Activated CD4-positive, alpha-beta T cell treated with anti-CD3 and anti-CD28 coated beads, Interleukin-2, amount 50 U/mL, for 4 hours (primary cell): ENCODE results near the gene GRID2.
"Not testable (repeated sequence)": the region's sequence is repeated elsewhere in the genome, so short reads cannot be mapped to it uniquely, and the experiment has no call there.

ENCODE experiments used
- DNase-seq, 2 experiments: peaks; one replicate each; pipeline ENCODE4 v3.0.0-alpha.2; 2020

GRID2 gene

DNA sequence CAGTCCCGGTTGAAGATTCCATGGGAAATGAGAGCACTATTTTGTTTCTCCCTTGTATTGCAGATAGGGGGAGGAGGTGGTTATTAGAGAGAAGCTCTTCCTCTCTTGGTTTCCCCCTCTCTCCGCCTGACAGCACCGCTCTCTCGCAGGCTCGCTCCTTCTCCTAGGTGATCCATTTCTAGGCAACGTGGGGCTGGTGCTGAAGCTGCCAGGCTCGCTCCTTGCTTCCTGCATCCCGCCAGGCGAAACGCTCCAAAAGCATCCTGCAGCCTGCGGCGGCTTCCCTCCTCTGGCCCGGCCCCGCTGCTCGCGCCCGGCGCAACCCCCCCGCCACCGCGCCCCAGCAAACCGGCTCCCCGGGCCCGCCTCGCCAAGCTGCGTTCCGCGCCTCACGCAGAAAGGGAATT, at the start of gene GRID2:
GRID2 (plus strand) TSS at position 346 of the 407 bp plus-strand sequence.
- DNase-seq, result no peak

DNA sequence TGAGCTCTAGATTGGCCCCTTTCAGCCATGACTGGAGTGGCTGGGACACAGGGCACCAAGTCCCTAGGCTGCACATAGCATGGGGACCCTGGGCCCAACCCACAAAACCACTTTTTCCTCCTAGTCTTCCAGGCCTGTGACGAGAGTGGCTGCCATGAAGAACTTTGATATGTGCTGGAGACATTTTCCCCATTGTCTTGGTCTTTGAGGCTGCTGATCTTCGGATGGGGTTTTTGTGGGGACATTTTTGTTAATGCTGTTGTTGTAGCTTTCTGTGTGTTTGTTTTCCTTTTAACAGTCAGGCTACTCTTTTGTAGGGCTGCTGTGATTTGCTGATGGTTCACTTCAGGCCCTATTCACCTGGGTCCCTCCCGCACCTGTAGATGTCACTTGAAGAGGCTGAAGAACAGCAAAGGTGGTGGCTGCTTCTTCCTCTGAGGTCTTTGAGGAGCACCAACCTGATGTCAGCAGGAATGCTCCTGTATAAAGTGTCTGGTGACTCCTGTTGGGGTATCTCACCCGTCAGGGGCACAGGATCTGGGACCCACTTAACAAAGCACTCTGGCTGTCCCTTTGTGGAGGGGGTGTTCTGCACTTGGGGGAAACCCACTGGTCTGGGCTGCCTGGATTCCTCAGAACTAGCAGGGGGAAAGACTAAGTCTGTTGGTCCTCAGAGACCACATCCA, 49.6 kb upstream of the GRID2 start:
- DNase-seq, result no peak

DNA sequence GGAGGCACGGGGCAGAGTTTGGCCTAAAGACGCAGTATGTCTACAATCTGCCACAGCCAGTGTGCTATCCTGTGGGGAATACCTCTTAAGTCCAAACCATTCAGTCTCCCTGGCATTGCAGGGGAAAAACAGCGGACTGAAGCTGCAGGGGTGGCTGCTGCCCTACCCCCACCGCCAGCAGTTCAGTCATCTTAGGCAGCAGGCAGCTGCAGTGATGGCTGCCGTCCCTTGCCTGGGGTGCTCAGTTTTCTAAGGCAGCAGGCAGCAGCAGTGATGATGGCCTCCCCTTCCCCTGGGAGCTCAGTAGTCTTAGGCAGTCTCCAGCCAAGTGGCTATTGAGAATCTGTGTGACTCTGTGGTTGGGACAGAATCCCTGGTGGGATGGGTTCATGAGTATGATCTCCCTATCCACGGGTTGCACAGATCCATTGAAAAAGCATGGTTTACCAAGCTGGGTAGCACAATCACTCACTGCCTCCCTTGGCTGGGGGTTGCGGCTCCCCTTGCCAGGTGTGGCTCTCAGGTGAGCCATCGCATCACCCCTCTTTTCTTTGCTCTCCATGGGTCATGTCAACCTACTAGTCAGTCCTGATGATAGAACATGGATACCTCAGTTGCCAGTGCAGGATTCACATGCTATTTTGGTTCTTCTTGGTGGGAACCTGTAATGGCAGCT, 48.9 kb upstream of the GRID2 start:
- DNase-seq, result no peak

DNA sequence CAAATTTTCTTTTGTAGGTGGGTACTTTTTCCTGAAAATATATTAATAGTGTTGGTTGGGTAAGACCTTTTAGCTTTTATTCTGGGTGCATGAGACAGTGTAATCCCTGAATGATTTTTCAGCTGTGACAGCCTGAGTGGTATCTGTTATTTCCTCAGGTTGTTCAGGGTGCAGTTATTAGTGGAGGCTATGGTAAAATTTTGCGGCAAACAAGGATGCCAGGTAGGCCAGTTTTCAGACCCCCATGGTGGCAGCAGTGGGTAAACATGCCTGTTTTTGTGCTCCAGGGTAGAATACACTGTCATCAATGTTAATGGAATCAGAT, 47.9 kb upstream of the GRID2 start:
- no peak for DNase-seq

DNA sequence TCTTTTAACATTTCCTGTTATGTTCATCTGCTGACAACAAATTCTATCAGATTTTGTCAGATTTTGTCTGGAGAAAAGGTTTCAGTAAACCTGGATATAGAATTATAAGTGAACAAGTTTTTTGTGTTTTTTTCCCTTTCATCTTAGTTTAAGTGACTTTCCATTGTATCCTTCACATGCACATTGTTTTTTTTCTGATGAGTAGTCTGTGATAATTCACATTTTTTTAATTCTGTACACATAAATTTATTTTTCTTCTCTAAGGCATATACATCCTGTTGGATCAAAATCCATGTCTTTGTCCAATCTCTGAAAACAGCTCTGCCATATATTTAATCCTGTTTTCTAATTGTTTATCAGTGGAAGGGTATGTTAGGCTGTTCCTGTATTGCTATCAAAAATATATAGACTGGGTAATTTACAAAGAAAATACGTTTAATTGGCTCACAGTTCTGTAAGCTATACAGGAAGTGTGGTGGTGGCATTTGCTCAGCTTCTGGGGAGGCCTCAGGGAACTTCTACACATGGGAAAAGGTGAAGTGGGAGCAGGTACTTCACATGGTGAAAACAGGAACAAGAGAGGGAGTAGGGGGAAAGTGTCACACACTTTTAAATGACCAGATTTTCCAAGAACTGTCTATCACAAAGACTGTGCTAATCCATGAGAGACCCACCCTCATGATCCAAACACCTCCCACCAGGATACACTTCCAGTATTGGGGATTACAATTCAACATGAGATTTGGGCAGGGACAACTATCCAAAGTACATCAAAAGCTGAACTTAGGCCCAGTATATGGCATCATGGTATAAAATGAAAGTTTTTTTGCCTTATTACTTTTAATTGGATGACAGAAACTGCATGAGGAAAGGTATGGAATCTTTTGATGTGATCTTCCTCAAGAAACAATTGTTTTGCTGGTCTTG, 45.6 kb upstream of the GRID2 start:
- DNase-seq, result no peak

DNA sequence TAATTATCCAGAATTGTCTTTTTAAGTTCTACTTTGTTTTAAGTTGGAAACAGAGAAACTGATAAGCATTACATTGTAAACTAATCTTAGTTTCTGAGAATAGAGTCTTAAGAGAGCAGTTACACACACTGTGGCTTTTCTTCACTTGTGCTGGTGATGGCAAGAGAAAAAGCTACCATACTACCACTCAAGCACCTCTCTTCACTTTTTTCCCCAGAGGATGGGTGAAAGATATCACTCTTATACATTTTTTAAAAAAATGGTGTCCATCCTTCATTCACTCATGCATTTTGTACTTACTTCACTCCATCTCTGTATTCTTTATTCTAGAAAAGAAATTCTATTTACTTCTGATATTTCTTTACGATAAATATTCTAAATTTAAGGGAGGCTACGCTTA, 42.5 kb upstream of the GRID2 start:
- DNase-seq, result no peak

DNA sequence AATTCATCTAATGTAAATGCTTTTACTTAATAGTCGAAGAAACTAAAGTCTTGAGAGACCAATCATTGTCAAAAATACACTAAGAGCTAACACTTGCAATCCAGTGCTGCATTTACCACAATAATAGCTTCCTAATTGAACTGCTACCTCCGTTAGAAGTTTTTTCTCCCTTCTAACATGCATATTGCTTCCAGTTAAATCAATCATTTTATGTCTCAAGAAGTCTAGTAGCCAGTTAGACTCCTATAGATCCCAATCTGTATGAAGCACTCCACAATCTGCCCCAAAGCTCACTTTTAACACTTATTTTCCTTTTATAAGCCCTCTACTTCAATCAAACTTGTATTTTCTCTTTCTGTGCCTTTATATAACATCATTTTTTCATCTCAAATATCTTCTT, 41.4 kb upstream of the GRID2 start:
- no peak for DNase-seq

DNA sequence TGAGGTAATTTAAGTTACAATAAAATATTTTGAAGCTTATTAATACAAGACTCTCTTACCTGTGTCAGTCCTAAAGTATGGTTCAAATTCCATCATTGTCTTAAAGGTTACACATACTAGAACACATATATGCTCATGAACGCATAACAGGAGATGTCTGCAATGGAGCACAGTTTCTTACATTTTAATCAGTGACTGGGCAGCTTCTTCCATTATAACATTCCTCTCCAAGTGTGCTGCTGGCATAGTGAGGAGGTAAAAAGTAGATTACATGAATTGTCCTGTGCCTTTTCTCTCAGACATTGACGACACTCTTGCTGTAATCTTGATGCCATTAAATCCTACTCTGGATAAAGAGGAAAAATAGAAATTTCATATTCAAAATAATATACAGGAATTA, 40.8 kb upstream of the GRID2 start:
- no peak for DNase-seq

DNA sequence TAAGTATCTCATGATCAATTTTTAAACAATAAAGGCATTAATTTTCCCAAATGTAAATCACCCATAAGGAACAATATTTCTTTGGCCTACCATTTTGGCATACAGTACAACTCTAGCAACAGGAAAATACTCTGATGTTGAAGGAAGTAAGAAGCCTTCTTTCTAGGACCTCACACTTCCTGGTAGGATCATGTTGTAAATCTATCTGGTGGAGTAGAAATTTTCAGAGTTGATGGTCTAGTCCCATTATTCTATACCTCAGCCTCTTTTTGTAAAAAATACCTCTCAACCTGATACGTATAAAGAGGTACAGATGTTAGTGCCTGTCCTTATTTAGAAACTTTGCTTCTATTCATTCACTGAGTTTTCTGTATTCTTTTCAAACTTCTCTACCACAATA, 40.2 kb upstream of the GRID2 start:
- no peak for DNase-seq

DNA sequence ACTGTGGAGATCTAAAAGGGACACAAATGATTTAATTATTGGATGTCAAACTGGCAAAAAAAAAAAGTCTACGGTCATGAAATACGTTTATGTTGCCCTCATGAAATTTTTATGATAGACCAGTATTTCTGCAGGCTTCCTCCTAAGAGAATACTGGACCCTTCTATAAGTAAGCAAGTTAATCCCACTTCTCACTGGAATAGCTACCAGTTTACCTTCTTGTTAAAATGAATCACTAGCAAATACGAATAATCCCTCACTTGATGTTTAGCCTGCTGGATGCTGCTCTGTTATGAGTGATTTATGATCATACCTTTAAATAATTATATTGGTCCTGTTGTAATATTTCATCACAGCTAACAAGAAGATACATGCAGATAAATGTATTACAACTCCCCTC, 39.6 kb upstream of the GRID2 start:
- DNase-seq, result no peak

DNA sequence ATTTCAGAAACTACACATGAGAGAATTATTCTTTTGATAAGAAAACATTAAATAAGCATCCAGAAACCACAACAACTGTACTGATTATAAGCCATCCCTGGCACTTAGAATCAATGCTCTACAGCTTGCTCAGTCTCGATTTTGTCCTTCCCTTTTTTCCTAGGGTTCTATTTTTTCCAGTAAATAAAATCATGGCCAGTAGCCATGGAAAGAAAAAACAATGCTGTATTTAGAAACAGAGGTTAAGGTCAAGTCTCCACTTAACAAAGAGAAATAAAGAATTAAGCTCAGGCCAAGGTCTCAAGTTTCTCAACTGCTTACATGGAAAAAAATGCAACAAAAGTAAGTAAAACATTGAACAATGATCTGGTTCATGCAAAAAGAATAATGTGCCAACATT, 38.7 kb upstream of the GRID2 start:
- DNase-seq, result no peak

DNA sequence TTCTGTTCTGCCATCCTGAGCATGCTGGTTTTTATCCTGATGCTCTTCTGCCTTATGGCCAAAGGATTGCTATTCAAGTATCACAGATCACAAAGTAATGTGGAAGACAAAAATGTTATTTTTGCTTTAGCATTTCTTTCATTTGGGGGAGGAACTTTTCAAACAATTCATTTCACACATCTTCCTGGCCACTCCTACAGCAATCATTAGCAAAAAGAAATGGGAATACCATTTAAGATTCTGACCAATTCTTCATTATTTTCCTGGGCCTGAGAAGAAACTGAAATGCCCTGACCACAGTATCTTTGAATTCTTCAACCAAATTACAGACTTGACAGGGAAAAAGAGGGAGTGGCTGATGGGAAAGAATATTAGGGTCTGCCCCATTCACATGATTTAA, 38.0 kb upstream of the GRID2 start:
- DNase-seq, result no peak

DNA sequence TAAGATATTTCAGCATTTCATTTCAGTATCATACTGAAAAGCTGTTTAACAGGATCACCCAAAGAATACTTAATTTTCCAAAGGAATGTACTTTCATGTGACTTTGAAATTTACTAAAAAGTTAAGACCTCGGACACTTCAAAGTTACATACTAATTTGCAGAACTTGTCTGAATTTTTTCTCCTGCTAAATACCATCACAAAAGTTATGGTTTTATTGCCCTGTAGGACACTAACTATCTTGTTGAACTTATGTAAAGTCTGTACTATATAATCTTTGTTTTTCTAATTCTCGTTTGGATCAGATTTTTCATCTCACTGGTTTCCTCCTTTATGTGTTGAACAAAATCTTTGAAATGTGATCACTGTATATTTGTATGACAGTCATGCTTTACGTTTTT, 37.2 kb upstream of the GRID2 start:
- no peak for DNase-seq

DNA sequence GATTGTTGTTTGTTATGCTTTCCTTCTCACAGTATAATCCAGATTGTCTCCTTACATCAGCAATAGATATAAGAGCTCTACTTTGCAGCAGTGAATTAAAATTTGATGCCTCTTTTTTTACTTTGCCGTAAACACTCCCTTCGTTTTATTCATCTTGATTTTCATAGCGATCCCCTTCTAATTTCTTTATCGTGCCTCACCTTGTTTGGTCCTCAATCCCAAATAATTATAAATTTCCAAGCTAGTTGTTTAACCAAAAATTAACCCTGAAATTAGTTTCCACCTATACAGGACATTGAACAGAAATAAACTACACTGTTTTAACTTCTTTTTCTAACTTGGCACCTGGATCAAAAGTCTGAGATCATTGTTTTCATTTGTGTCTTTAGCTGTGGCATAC, 35.1 kb upstream of the GRID2 start:
- no peak for DNase-seq

DNA sequence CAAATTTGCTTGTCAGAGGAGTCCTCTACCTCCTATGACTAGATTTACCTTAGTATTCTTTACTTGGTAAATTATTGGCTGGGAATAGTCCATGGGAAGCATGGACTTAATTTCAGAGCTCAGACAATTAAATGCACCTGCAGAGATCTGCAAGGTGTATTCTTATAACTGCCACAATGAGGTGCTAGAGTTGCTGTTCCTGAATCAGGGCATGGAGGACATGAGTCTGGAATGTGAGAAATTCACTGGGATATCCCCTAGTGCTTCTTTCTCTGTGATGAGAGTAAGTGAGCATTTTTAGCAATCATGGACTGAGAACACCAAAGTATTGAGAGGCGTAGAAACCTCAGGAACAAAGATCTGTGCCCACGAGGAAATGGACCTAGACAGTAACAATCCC, 32.9 kb upstream of the GRID2 start:
- no peak for DNase-seq

DNA sequence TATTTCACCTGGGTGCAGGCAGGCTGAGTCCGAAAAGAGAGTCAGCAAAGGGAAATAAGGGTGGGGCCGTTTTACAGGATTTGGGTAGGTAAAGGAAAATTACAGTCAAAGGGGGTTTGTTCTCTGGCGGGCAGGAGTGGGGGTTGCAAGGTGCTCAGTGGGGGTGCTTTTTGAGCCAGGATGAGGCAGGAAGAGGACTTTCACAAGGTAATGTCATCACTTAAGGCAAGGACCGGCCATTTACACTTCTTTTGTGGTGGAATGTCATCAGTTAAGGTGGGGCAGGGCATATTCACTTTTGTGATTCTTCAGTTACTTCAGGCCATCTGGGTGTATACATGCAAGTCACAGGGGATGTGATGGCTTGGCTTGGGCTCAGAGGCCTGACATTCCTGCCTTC, 32.2 kb upstream of the GRID2 start:
- not testable (repeated sequence) for DNase-seq

DNA sequence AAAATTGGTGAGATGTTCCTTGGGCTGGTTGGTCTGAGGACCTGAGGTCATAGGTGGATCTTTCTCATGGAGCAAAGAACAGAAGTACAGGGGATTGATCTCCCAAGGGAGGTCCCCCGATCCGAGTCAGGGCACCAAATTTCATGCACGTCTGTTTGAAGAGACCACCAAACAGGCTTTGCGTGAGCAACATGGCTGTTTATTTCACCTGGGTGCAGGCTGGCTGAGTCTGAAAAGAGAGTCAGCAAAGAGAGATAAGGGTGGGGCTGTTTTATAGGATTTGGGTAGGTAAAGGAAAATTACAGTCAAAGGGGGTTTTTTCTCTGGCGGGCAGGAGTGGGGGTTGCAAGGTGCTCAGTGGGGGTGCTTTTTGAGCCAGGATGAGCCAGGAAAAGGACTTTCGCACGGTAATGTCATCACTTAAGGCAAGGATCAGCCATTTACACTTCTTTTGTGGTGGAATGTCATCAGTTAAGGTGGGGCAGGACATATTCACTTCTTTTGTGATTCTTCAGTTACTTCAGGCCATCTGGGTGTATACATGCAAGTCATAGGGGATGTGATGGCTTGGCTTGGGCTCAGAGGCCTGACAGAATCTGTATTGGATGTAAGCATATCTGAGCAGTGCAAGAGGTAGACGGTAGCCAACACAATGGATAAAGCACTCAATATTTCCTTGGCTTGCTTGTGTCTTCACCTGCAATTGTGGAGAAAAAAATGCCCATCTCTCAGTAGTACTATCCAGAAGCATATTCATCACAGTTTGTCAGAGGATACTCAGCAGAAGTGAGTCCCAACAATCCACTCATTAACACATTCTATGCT, 26.5 kb upstream of the GRID2 start:
- not testable (repeated sequence) for DNase-seq

DNA sequence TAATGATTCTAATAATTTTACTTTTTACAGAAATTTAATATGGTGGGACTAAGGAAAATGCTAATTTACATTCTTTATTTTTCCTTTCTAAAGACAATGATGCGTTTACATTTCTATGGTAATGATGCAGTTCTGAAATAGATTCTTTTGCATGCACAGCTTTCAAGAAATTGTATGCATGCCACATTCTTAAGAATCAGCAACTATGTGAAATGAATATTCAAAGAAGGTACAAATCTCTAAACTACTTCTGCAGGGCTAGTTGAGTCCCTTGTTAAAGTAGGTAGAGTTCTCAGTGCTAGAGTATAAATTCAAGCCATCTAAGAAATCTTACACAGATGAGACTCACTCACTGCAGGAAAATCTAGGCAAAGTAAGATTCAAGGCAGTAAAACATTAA, 24.5 kb upstream of the GRID2 start:
- no peak for DNase-seq

DNA sequence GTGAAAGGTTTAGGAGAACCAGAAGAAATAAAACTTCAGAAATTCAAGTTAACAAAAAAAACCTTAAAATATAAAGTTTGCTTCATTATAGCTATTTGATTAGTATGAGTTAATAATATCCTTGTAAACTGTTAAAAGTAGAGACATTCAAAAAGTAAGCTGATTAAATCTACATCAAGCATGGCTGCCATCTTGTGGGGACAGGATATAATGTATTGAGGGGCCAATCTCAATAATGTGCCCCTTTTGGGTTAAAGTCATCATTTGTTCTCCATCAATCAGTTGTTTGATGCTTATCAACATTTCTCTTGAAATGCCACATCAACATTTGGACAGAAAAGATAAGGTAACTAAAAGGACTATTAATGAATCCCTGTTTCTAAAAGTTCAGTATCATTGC, 4.6 kb upstream of the GRID2 start:
- no peak for DNase-seq

DNA sequence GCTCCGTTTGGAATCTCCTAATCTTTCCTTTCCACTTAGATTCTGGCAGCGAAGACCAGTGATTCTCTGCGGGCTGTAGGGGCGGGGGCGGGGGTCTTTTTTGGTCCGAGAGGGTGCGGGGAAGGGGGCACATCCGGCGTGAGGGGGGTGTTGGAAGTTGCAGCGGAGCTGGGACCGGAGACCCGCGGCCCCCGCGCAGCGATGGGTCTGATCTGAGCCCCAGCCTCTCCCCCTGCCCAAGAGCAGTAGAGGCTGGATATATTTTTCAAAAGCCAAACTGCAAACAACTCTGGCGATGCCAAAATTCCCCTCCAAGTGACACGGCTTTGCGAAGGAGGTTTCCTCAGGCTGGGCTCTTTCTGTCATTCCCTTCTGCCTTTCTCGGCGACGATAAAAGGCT, 355 bp downstream of the GRID2 start:
- DNase-seq, result no peak

DNA sequence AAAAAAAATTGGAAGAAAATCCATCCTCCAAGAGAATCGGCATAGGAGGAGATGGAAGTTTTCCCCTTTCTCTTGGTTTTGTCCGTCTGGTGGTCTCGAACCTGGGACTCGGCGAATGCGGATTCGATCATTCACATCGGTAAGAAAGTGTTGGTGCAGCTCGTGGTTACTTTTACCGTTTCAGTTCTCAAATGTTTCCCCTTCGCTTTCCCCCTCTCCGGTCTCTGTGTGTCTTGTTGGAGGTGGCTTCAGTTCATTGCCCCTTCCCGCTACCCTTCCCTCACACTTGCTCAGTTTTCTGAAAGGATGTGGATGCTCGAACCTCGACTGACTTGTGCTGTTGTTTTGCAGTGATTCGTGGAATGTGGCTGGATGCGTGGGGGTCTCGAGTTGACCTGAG, 840 bp downstream of the GRID2 start:
- no peak for DNase-seq

DNA sequence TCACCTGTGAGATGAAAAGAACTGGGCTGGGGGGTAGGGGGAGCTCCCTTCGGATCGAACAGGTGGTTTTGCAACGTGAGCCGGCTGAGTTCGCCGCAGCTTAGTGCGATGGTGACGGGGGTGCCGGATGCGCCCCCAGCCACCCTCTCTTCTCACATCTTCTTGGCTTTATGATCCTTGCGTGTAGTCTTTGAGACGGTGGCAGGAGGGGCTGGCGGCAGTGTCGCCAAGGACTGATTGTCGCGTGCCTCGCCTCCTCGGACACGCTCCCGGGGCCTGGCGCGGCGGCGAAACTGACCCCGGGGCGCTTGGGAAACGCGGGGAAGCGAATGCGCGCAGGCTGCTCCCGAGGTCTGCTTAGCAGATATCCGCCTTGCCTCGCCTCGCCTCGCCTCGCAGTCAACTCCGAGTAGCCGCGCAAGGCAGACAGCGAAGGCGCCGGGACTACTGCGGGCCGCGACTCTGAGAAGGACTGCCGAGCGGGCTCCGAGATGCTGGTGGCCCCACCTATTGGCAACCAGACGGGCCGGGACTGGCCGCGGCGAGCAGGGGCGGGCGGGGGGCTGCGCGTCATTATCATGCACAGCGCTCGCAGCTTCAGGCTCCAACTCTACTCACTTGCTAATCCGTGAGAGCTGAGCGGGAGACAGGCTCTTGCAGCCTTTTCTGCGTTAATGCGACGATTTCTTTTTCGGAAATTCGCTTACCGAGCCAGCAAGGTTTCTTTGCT, 1.5 kb downstream of the GRID2 start:
- no peak for DNase-seq
